Measurements from ENCODE around the gene SERPINA6.
"Not testable (repeated sequence)": the region's sequence is repeated elsewhere in the genome, so short reads cannot be mapped to it uniquely, and the experiment has no call there.

Gene SERPINA6

DNA sequence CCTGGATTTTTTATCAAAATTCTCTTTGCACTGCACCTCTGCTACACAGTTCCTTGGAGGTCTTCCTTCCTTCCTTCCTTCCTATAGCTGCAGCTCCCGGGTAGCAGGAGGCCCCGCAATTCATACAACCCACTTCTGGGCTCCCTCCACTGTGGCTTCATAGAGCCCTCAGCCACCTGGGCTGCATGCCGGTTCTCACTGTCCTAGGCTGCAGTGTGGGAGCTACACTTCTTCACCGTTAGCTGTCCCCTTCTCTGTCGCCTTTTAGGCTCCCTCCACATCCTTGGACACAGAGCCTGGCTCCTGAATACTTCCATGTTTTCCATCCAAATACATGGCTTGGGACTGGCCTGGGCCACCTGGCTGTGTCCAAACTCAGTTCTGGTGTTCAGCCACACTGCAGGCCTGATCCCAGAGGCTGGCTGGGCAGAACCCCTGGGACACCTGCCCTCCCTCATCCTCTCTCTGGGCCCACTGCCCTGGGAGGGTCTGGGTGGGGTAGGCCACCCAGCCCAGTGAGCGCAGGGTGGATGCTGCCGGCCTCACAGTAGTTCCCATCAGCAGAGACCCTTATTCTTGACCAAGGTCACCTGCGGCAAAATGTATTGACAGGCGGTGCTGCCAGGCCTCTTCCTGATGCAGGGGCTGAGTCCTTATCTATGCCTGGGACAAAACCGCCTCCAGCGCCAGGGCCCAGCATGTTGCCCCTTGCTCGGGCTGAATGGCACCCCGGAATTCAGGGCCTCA lies 31.8 kb downstream of the SERPINA6 start:
- DNase-seq, result no peak

DNA sequence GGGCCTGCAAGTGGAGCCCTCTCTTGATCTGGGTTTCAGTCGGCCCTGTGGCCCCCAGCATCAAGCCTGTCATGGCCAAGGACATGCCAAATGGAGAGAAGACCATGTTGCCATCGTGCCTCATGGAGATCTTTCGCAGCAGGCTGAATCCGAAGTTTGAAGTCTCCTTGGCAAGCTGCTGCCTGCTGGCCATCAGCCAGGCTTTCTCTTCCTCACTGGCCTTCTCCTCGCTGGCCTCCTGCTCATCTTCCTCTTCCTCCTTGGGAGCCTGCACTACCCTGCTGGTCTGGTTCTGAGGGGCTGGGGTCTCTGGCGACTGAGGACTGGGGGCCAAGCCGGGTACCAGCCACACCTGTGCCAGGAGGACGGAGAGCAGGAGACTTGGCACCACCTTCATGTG lies 32.9 kb downstream of the SERPINA6 start:
- DNase-seq, result no peak

DNA sequence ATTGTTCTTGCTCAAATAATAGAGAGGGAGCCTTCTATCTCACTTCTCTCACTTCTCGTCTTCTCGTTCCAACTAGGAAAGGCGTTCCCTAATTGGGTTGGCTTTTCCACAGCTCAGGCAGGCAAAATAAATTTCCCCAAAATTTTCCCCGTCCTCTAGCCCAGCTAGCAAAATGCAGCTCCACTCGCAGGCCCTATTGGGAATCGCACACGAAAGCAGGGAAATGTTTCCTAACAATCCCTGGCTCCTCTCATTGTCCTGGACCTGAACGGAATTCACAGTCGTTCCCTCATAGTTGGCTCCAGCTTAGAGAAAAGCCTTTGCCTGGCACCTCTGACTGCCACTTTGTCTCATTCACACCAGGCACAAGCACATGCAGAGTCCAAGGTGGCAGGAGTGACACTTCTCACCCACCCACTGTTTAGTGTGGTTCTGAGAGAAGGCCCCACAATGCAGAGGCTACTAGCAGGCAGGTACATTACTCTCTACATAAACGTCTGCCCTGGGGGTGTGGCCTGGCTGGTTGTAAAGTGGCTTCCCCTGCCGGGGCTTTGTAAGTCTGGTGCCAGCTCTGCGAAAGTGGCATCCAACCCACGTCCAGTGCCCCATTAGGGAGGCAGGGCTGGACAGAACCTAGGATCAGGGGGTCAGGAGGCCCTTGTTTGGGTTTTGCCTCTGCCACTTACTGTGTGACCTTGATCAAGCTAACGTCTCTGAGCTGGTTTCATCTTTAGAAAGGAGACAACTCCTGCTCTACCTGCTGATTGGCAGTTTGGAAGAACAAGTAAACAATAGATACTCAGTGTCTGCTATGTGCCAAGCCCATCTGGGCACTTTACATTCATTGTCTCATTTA lies 34.3 kb downstream of the SERPINA6 start:
- DNase-seq, result no peak

DNA sequence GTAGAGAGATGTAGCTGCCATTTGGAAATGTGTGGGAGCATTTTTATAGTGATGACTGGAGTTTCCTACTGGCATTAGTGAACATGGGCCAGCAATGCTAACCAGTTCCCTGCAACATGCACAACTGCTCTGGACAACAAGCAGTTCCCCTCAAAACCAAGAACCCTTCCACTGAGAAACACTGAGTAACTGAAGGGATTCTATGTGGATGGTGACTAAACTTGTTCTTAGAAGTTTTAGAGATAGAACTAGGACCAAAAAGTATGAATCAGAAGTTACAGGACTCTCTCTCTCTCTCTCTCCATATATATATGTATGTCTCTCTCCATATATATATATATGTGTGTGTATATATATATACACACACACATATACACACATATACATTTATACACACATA lies 38.0 kb downstream of the SERPINA6 start:
- no peak for DNase-seq

DNA sequence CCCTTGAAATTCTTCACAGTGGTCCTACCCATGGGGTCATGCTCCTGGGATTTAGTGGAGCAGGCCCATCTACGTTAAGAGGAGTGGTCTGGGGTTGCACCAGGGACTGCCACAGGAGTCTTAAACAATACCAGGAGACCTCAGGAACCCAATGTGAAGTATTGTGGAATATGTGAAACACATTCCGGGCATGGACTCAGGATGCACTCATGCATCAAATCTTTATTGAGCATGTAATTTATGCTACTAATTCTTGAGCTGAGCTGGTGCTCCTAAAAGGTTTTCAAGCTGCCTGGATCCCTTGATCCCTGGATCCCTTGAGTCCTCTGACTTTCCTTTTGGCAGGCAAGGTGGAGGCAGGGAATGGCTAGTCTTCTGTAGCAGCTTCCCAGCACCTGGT lies 38.9 kb downstream of the SERPINA6 start:
- no peak for DNase-seq

DNA sequence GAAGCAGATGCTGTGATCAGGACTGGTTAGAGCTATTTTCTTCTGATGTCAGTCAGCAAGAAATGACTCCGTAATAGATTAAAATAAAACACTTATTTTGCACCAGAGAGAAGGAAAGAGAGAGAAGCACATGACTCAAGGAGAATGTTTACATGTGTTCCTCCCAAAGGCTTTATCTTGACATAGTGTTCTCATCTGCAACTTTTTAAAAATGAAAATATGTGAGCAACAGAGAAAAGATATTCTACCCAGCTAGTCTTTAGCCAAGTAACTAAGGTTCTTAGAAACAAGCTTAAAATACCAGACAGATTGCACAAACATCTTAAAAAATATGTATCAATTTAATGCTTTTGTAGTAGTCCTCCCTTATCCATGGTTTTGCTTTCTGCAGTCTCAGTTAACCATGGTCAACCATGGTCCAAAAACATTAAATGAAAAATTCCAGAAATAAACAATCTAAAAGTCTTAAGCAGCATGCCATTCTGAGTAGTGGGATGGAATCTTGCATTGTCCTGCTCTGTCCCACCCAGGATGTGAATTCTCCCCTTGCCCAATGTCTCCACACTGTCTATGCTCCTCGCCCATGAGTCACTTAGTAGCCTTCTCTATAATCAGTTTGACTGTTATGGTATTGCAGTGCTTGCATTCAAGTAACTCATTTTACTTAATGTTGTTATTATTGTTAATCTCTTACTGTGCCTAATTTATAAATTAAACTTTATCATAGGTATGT lies 40.0 kb downstream of the SERPINA6 start:
- DNase-seq, result no peak

DNA sequence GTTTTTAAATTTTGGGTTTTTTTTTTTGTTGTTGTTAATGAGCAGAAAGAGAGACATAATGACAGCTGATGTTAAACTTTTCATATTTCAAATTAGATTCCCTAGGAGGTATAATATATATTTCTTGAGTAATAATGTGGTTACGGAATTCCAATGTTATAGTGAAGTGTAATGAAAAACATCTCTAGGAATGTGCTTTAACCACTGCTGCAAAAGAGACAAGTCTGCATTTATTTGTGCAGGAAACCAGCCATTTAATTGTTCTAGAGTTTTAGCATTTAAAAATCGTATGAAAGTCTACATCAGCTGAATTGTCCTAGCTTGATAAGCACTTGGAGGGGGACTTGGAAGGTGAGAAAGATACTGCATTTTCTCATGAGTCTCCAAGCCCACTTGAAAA lies 44.4 kb downstream of the SERPINA6 start:
- DNase-seq, result no peak

DNA sequence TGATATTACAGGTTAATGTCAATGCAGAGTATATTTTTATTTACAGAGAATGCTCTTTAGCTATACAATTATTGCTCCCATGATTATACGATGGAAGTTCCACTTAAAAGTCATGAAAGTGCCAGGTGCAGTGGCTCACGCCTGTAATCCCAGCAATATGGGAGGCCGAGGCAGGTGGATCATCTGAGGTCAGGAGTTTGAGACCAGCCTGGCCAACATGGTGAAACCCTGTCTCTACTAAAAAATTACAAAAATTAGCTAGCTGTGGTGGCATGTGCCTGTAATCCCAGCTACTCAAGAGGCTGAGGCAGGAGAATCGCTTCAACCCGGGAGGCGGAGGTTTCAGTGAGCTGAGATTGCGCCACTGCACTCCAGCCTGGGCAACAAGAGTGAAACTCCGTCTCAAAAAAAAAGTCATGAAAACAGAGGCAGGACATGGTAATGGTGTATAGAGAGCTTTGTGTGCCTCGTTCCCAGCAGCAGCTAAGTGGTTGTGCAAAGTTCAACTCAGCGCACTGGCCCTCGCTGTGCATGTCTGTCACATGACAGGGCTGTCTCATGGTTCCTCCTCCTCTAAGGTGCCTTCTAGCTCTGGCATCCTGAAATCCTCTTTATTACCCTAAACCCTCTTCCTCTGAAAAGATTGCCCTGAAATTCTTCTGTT lies 46.1 kb downstream of the SERPINA6 start:
- DNase-seq, result not testable (repeated sequence)

DNA sequence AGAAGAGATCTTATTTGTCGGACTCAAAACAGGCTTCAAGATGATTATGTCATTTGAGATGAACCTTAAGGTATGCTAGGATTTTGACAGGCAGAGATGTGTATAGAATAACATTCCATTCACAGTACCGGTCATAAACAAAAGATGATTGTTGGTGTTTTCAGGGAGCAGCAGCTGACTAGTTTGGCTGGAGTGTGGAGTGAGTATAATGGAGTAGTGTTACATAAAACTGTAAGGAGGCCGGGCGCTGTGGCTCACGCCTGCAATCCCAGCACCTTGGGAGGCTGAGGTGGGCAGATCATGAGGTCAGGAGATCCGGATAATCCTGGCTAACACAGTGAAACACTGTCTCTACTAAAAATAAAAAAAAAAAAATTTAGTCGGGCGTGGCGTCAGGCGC lies 54.0 kb downstream of the SERPINA6 start:
- DNase-seq, result no peak

DNA sequence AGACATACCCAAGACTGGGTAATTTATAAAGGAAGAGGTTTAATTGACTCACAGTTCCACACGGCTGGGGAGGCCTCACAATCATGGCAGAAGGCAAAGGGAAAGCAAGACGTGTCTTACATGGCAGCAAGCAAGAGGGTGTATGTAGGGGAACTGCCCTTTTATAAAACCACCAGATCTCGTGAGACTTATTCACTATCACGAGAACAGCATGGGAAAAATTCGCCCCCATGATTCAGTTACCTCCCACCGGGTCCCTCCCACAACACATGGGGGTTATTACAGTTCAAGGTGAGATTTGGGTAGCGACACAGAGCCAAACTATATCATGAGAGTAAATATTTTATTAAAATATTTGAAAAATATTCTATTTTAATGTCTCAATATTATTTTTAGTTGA lies 54.6 kb downstream of the SERPINA6 start:
- DNase-seq, result not testable (repeated sequence)

DNA sequence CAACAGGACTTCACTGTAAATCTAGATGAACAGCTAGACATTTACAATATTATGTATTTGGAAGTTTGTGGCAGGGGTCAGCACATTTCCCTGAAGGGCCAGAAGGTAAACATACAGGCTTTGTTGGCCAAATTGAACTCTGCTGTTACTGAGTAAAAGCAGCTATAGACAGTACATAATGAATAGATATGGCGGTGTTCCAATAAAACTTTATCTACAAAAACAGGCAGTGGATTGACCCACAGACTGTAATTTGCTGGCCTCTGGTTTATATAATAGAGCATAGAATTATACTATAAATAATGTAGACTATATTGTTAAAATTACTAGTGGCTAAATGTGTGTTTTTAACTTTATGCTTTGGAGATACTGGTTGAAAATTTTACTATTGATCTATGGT lies 55.8 kb downstream of the SERPINA6 start:
- DNase-seq, result no peak

DNA sequence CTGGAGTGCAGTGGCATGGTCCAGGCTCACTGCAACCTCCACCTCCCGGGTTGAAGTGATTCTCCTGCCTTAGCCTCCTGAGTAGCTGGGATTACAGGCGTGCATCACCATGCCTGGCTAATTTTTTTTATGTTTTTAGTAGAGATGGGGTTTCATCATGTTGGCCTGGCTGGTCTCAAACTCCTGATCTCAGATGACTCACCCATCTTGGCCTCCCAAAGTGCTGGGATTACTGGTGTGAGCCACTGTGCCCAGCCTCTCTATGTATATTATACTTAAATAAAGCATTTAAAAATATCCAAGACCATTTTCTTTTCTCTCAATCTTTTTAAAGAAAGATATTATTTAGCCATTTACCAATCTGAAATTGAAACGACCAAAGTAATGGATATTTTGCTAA lies 58.9 kb downstream of the SERPINA6 start:
- DNase-seq, result not testable (repeated sequence)
